Sigmoid colon (tissue), 3 donors: ENCODE measurements around the gene MAPK10.

Source experiments
- POLR2A ChIP-seq, 2 donors: fragments of 450-650 bp; IDR thresholded peaks; one replicate each; pipeline ENCODE4 v1.6.1; 2016; ENCODE audit warnings: antibody characterized with exemption in 2 of 2, mild to moderate bottlenecking in 2 of 2, moderate library complexity in 2 of 2
- TF ChIP-seq, protein P1 (sequence below), 4 experiments: fragments of 450-650 bp in 3 of 4; fragments of 200-600 bp in 1 of 4; IDR thresholded peaks; one replicate each; pipeline ENCODE4 v1.5.1; 2016 to 2019; ENCODE audit warnings: antibody characterized with exemption in 4 of 4, mild to moderate bottlenecking in 3 of 4, moderate library complexity in 2 of 4

DNA sequence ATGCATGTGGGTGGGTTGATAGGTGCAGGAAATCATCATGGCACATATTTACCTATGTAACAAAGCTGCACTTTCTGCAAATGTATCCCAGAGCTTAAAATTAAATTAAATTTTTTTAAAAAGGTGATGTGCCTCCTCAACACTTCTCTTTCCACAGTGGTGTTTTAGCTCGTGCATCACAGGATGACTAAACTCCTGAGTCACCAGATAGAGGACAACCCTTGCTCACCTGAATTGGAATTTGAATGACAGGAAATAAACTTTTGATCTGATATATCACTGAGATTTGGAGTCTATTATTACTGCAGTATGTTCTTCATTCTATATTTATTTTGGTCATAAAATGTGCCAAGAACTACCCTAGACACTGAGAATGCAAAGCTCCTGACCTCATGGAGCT lies 185.3 kb downstream of the MAPK10 start:
- TF ChIP-seq POLR2A (IDR thresholded peaks at IDR 0.05) = no peak
- TF ChIP-seq, protein P1, sequence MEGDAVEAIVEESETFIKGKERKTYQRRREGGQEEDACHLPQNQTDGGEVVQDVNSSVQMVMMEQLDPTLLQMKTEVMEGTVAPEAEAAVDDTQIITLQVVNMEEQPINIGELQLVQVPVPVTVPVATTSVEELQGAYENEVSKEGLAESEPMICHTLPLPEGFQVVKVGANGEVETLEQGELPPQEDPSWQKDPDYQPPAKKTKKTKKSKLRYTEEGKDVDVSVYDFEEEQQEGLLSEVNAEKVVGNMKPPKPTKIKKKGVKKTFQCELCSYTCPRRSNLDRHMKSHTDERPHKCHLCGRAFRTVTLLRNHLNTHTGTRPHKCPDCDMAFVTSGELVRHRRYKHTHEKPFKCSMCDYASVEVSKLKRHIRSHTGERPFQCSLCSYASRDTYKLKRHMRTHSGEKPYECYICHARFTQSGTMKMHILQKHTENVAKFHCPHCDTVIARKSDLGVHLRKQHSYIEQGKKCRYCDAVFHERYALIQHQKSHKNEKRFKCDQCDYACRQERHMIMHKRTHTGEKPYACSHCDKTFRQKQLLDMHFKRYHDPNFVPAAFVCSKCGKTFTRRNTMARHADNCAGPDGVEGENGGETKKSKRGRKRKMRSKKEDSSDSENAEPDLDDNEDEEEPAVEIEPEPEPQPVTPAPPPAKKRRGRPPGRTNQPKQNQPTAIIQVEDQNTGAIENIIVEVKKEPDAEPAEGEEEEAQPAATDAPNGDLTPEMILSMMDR (IDR thresholded peaks at IDR 0.05) = no peak
